Neural progenitor cell (in vitro differentiated cells): ENCODE measurements around the gene APH1B. TPM values are rescaled to one million over a fixed set of nuclear protein-coding genes. Genes with fewer than 3 reads are reported as not detected.

Experiments used
- DNase-seq: peaks from one replicate; pipeline ENCODE4 v3.0.0-alpha.2; 2016; ENCODE audit warnings: low spot score
- H2AFZ ChIP-seq: fragments of 200-600 bp; sonication (generic); replicated peaks from 2 replicates; pipeline ENCODE4 v1.6.1; 2016; ENCODE audit warnings: antibody characterized with exemption
- H3F3A ChIP-seq: fragments of 200-600 bp; sonication (generic); 2 replicates; pipeline ENCODE4 v1.6.1; 2016; ENCODE audit warnings: antibody characterized with exemption, low read depth
- H3K27ac ChIP-seq: fragments of 200-600 bp; sonication (generic); 2 replicates; pipeline ENCODE4 v1.5.1; 2016; ENCODE audit warnings: mild to moderate bottlenecking
- H3K27me3 ChIP-seq: fragments of 200-600 bp; sonication (generic); 2 replicates; pipeline ENCODE4 v1.6.1; 2016; ENCODE audit warnings: mild to moderate bottlenecking, moderate library complexity
- H3K36me3 ChIP-seq: fragments of 200-600 bp; sonication (generic); 2 replicates; pipeline ENCODE4 v1.5.1; 2016
- H3K4me1 ChIP-seq: fragments of 200-600 bp; sonication (generic); 2 replicates; pipeline ENCODE4 v1.6.1; 2016; ENCODE audit warnings: mixed run types
- H3K4me2 ChIP-seq: fragments of 200-600 bp; sonication (generic); 2 replicates; pipeline ENCODE4 v1.6.1; 2016
- H3K4me3 ChIP-seq: fragments of 200-600 bp; sonication (generic); 2 replicates; pipeline ENCODE4 v1.5.1; 2016
- H3K79me2 ChIP-seq: fragments of 200-600 bp; sonication (generic); 2 replicates; pipeline ENCODE4 v1.6.1; 2016; ENCODE audit warnings: low read depth
- H3K9ac ChIP-seq: fragments of 200-600 bp; sonication (generic); 2 replicates; pipeline ENCODE4 v1.6.1; 2016
- H3K9me3 ChIP-seq: fragments of 200-600 bp; sonication (generic); 2 replicates; pipeline ENCODE4 v1.5.1; 2016; ENCODE audit warnings: low read depth
- H4K20me1 ChIP-seq: fragments of 200-600 bp; sonication (generic); 2 replicates; pipeline ENCODE4 v1.6.1; 2016; ENCODE audit warnings: low read depth
- H3K27ac Mint-ChIP-seq: 3 replicates; pipeline ENCODE4 v1.8.0; 2021; ENCODE audit warnings: mixed read lengths
- H3K27me3 Mint-ChIP-seq: 2 replicates; pipeline ENCODE4 v1.8.0; 2022; ENCODE audit warnings: low read depth, mild to moderate bottlenecking, inconsistent platforms, moderate library complexity, mixed read lengths; ENCODE audit not compliant: insufficient read depth
- H3K36me3 Mint-ChIP-seq: 3 replicates; pipeline ENCODE4 v1.8.0; 2021; ENCODE audit warnings: mixed read lengths
- H3K4me1 Mint-ChIP-seq: 3 replicates; pipeline ENCODE4 v1.8.0; 2021; ENCODE audit warnings: mixed read lengths
- H3K4me3 Mint-ChIP-seq: 3 replicates; pipeline ENCODE4 v1.8.0; 2021; ENCODE audit warnings: mild to moderate bottlenecking, moderate library complexity, mixed read lengths
- H3K9me3 Mint-ChIP-seq: 3 replicates; pipeline ENCODE4 v1.8.0; 2020; ENCODE audit warnings: mixed read lengths
- CTCF ChIP-seq: fragments of 200-600 bp; sonication (generic); IDR thresholded peaks from 2 replicates; pipeline ENCODE4 v1.5.1; 2017; ENCODE audit warnings: antibody characterized with exemption, mild to moderate bottlenecking
- EZH2 ChIP-seq: fragments of 200-600 bp; sonication (generic); IDR thresholded peaks from 2 replicates; pipeline ENCODE4 v1.6.1; 2017; ENCODE audit warnings: antibody characterized with exemption, mild to moderate bottlenecking, moderate library complexity
- EZH2phosphoT487 ChIP-seq: fragments of 200-600 bp; sonication (generic); IDR thresholded peaks from 2 replicates; pipeline ENCODE4 v1.6.1; 2017; ENCODE audit warnings: antibody characterized with exemption
- total RNA-seq: library from RNA; depleted of rRNA; stranded (reverse); fragments of >200 nt; gene quantifications from 2 replicates; pipeline ENCODE4 v1.2.3, GENCODE V29; 2015; ENCODE audit warnings: low replicate concordance

The APH1B gene
- total RNA-seq, 1 donor from 2014 or later: 4.0 TPM

GRCh38 chr15:63283126-63283525, 5.7 kb downstream of the APH1B start:
- Histone ChIP-seq H3K4me1 (no peaks in the 10 kb centered on the region), H4K20me1 (peaks cover 3% of the 10 kb centered on the region), H3K9ac (no peak overlapping the region), H3K4me2 (no peak overlapping the region), H3K79me2 (no peaks in the 10 kb centered on the region), H3F3A (peaks cover 16% of the 10 kb centered on the region), H3K36me3 (no peaks in the 10 kb centered on the region), H3K27ac (no peak overlapping the region), H3K27me3 (peaks cover 12% of the 10 kb centered on the region), H3K4me3 (no peak overlapping the region), H2AFZ (no peak overlapping the region), H3K9me3 (no peaks in the 10 kb centered on the region)
- Mint-ChIP-seq H3K27ac (no peak overlapping the region), H3K4me1 (peaks cover 9% of the 10 kb centered on the region), H3K9me3 (no peaks in the 10 kb centered on the region), H3K36me3 (peaks cover 3% of the 10 kb centered on the region), H3K27me3 (no peaks in the 10 kb centered on the region), H3K4me3 (no peak overlapping the region)
- TF ChIP-seq EZH2 (no peak), CTCF (no peak), EZH2phosphoT487 (no peak)
- no peak for DNase-seq

GRCh38 chr15:63284335-63284734, 6.9 kb downstream of the APH1B start:
- no peaks in the 10 kb centered on the region for H3K27me3 Mint-ChIP-seq
- no peaks in the 10 kb centered on the region for H4K20me1 ChIP-seq
- no peak overlapping the region for H3K27ac Mint-ChIP-seq
- no peak overlapping the region for H3K4me2 ChIP-seq
- H3K9ac ChIP-seq: no peak overlapping the region
- DNase-seq: no peak
- H3K27me3 ChIP-seq: no peaks in the 10 kb centered on the region
- no peaks in the 10 kb centered on the region for H3K9me3 Mint-ChIP-seq
- H3K27ac ChIP-seq: no peak overlapping the region
- peaks cover 3% of the 10 kb centered on the region for H3K36me3 Mint-ChIP-seq
- peaks cover 4% of the 10 kb centered on the region for H3F3A ChIP-seq
- H3K4me3 Mint-ChIP-seq: no peak overlapping the region
- H3K9me3 ChIP-seq: no peaks in the 10 kb centered on the region
- no peak overlapping the region for H3K4me3 ChIP-seq
- peaks cover 2% of the 10 kb centered on the region for H3K4me1 ChIP-seq
- H3K36me3 ChIP-seq: no peaks in the 10 kb centered on the region
- TF ChIP-seq EZH2phosphoT487 (no peak), EZH2 (no peak), CTCF (no peak)
- H2AFZ ChIP-seq: no peak overlapping the region
- peaks cover 13% of the 10 kb centered on the region for H3K4me1 Mint-ChIP-seq
- no peaks in the 10 kb centered on the region for H3K79me2 ChIP-seq

- H2AFZ ChIP-seq: no peak overlapping the region
- no peak overlapping the region for H3K4me3 ChIP-seq
- H3K79me2 ChIP-seq: no peaks in the 10 kb centered on the region
- H3K36me3 Mint-ChIP-seq: peaks cover 3% of the 10 kb centered on the region
- H3K9ac ChIP-seq: no peak overlapping the region
- no peaks in the 10 kb centered on the region for H3K27me3 Mint-ChIP-seq
- H3F3A ChIP-seq: no peaks in the 10 kb centered on the region
- no peaks in the 10 kb centered on the region for H4K20me1 ChIP-seq
- no peaks in the 10 kb centered on the region for H3K9me3 ChIP-seq
- no peak overlapping the region for H3K4me3 Mint-ChIP-seq
- peaks cover 19% of the 10 kb centered on the region for H3K4me1 Mint-ChIP-seq
- H3K4me1 ChIP-seq: peaks cover 2% of the 10 kb centered on the region
- TF ChIP-seq EZH2: no peak
- no peak for TF ChIP-seq CTCF
- TF ChIP-seq EZH2phosphoT487: no peak
- no peak overlapping the region for H3K27ac ChIP-seq
- no peak overlapping the region for H3K27ac Mint-ChIP-seq
- no peaks in the 10 kb centered on the region for H3K9me3 Mint-ChIP-seq
- no peaks in the 10 kb centered on the region for H3K36me3 ChIP-seq
- no peaks in the 10 kb centered on the region for H3K27me3 ChIP-seq
- DNase-seq: no peak
- no peak overlapping the region for H3K4me2 ChIP-seq
Measured at GRCh38 chr15:63287109-63287508, 9.7 kb downstream of the APH1B start.

DNA sequence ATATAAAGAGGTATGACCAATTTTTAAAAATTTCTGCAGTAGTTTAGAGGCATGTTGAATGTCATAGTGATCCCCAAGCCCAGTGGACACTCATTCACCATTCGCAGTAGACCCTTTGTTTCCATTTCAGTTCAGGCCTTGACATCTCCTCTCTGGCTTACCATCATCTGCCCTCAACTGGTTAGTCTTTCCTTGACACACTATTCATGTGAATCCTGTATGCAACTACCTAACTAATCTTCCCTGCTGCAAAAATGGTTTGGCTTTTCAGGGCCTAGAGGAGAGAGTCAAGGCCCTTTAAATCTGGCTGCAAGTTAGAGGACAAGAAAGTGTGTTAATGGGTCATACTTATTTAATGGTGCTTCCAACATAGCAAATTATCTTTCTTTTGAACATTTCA, 10.9 kb downstream of the APH1B start:
- Mint-ChIP-seq H3K27me3 (peaks cover 3% of the 10 kb centered on the region), H3K4me3 (no peak overlapping the region), H3K36me3 (peaks cover 3% of the 10 kb centered on the region), H3K4me1 (peaks cover 19% of the 10 kb centered on the region), H3K9me3 (no peaks in the 10 kb centered on the region), H3K27ac (no peak overlapping the region)
- Histone ChIP-seq H2AFZ (no peak overlapping the region), H4K20me1 (no peaks in the 10 kb centered on the region), H3F3A (no peaks in the 10 kb centered on the region), H3K9ac (no peak overlapping the region), H3K9me3 (no peaks in the 10 kb centered on the region), H3K27ac (no peak overlapping the region), H3K27me3 (no peaks in the 10 kb centered on the region), H3K4me3 (no peak overlapping the region), H3K4me2 (no peak overlapping the region), H3K4me1 (peaks cover 2% of the 10 kb centered on the region), H3K79me2 (no peaks in the 10 kb centered on the region), H3K36me3 (no peaks in the 10 kb centered on the region)
- DNase-seq: no peak
- TF ChIP-seq EZH2phosphoT487 (no peak), EZH2 (no peak), CTCF (no peak)
